K562 (cell line): ENCODE data around the gene ZNF35. TPM values are rescaled to one million over a fixed set of nuclear protein-coding genes. Genes with fewer than 3 reads are reported as not detected.
A peak's percentile ranks its signal among the peaks of the same experiment; 100 is the strongest.

Source experiments
- ARID4B ChIP-seq: sonication (generic); formaldehyde crosslinking; IDR thresholded peaks from 2 replicates; pipeline ENCODE4 v1.8.0; 2022; ENCODE audit warnings: mild to moderate bottlenecking, missing genetic modification reagents
- ERF ChIP-seq: fragments of 450-650 bp; formaldehyde crosslinking; IDR thresholded peaks from 2 replicates; pipeline ENCODE4 v1.4.0; 2020; ENCODE audit warnings: mild to moderate bottlenecking, mixed read lengths
- KDM4B ChIP-seq, 2 experiments: fragments of 450-650 bp in 1 of 2; sonication (generic) in 1 of 2; IDR thresholded peaks; 2 replicates each; pipeline ENCODE4 v1.6.1; 2016 to 2017; ENCODE audit warnings: borderline replicate concordance in 2 of 2, antibody characterized with exemption in 1 of 2, low read depth in 1 of 2, mild to moderate bottlenecking in 1 of 2
- KLF10 ChIP-seq: fragments of 250-450 bp; sonication (Bioruptor Pico); IDR thresholded peaks from 2 replicates; pipeline ENCODE4 v1.6.1; 2021; ENCODE audit warnings: matching md5 sums
- LCOR ChIP-seq: sonication (generic); formaldehyde crosslinking; IDR thresholded peaks from 2 replicates; pipeline ENCODE4 v1.8.0; 2022; ENCODE audit warnings: mild to moderate bottlenecking, missing genetic modification reagents
- RAD51 ChIP-seq: fragments of 450-650 bp; IDR thresholded peaks from 2 replicates; pipeline ENCODE4 v1.7.1; 2016; ENCODE audit warnings: low read depth, mild to moderate bottlenecking, borderline replicate concordance
- RBM25 ChIP-seq: fragments of 200-400 bp; formaldehyde crosslinking; IDR thresholded peaks from 2 replicates; pipeline ENCODE4 v1.6.1; 2018; ENCODE audit warnings: low read length, low read depth, moderate library complexity; ENCODE audit not compliant: severe bottlenecking
- TCF7L2 ChIP-seq: fragments of 150-350 bp; IDR thresholded peaks from 2 replicates; pipeline ENCODE4 v1.6.1; 2016; ENCODE audit warnings: low read depth, mild to moderate bottlenecking, low read length, moderate library complexity
- ZFP1 ChIP-seq: fragments of 450-650 bp; formaldehyde crosslinking; IDR thresholded peaks from 2 replicates; pipeline ENCODE4 v1.4.0; 2020; ENCODE audit warnings: mild to moderate bottlenecking, mixed read lengths
- ZNF232 ChIP-seq: sonication (generic); formaldehyde crosslinking; IDR thresholded peaks from 2 replicates; pipeline ENCODE4 v1.8.0; 2022; ENCODE audit warnings: mild to moderate bottlenecking, missing genetic modification reagents
- ZNF584 ChIP-seq: fragments of 200-800 bp; sonication (Bioruptor generic); IDR thresholded peaks from 2 replicates; pipeline ENCODE4 v1.6.1; 2016; ENCODE audit warnings: low read depth, mild to moderate bottlenecking, missing genetic modification characterization, missing compliant biosample characterization
- ZSCAN29 ChIP-seq: fragments of 450-650 bp; IDR thresholded peaks from 2 replicates; pipeline ENCODE4 v1.6.1; 2017
- polyA plus RNA-seq, 8 experiments: library from polyadenylated mRNA; depleted of rRNA in 4 of 8; stranded (reverse) in 5 of 8; unstranded in 3 of 8; fragments of >200 nt; fragmentation: Nextera tagmentation in 2 of 8; fragmentation: Illumina TruSeq in 1 of 8; extraction: Ambion mirVana in 2 of 8; extraction: Trizol in 1 of 8; gene quantifications; 2 replicates each; pipeline versions ENCODE4 v1.2.1 to v1.2.3, GENCODE V29; 2011 to 2014; ENCODE audit warnings: inconsistent platforms in 1 of 8, missing spikeins in 1 of 8
- total RNA-seq, 7 experiments: library from RNA; depleted of rRNA in 6 of 7; stranded (reverse); fragments of >200 nt in 6 of 7; fragmentation: Illumina TruSeq in 2 of 7; extraction: Trizol in 2 of 7; gene quantifications; 2 replicates each; pipeline versions ENCODE4 v1.2.1 to v1.2.3, GENCODE V29; 2011 to 2021; ENCODE audit warnings: low replicate concordance in 1 of 7
- TF ChIP-seq, protein P1 (sequence below): fragments of 450-650 bp; IDR thresholded peaks from 2 replicates; pipeline ENCODE4 v1.6.1; 2016; ENCODE audit warnings: antibody characterized with exemption
- TF ChIP-seq, protein P2 (sequence below): fragments of 250-450 bp; sonication (Bioruptor Pico); IDR thresholded peaks from 2 replicates; pipeline ENCODE4 v1.8.0; 2022; ENCODE audit warnings: moderate library complexity, mild to moderate bottlenecking, inconsistent platforms
- TF ChIP-seq, protein P3 (sequence below): fragments of 450-650 bp; IDR thresholded peaks from 2 replicates; pipeline ENCODE4 v1.6.1; 2014; ENCODE audit warnings: low read depth, mild to moderate bottlenecking, moderate library complexity, borderline replicate concordance

The ZNF35 gene
- total and polyA plus RNA-seq, 9 of the 15 experiments (the other 6 are each of a cell fraction or from before 2014, with no cell fraction given) = 8.0 to 18.2 (median 14.8) TPM

GRCh38 chr3:44648564-44649229, at the start of gene ZNF35 (continued):
- peak; percentile 86 for TF ChIP-seq ARID4B
- TF ChIP-seq ZSCAN29 = no peak
- TF ChIP-seq KDM4B (IDR thresholded peaks at IDR 0.05; ENCODE audit: borderline replicate concordance in 2 of 2, low read depth in 1 of 2) = peak in 1 of 2 experiments; percentile 91; a peak in 1 of 4 replicates
- TF ChIP-seq LCOR (CRISPR knock-in tag) = no peak
- 0 out of 2 replicates have a peak, but pooled peaks have one; percentile 20 for TF ChIP-seq KLF10 (CRISPR knock-in tag)
- TF ChIP-seq ERF (CRISPR knock-in tag) = 0 out of 2 replicates have a peak, but pooled peaks have one; percentile 46
- 0 out of 2 replicates have a peak, but pooled peaks have one; percentile 47 for TF ChIP-seq ZFP1 (CRISPR knock-in tag)
- TF ChIP-seq, protein P1, sequence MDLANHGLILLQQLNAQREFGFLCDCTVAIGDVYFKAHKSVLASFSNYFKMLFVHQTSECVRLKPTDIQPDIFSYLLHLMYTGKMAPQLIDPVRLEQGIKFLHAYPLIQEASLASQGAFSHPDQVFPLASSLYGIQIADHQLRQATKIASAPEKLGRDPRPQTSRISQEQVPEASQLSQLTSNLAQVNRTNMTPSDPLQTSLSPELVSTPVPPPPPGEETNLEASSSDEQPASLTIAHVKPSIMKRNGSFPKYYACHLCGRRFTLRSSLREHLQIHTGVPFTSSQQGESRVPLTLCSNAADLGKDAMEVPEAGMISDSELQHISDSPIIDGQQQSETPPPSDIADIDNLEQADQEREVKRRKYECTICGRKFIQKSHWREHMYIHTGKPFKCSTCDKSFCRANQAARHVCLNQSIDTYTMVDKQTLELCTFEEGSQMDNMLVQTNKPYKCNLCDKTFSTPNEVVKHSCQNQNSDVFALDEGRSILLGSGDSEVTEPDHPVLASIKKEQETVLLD = no peak
- TF ChIP-seq, protein P2, sequence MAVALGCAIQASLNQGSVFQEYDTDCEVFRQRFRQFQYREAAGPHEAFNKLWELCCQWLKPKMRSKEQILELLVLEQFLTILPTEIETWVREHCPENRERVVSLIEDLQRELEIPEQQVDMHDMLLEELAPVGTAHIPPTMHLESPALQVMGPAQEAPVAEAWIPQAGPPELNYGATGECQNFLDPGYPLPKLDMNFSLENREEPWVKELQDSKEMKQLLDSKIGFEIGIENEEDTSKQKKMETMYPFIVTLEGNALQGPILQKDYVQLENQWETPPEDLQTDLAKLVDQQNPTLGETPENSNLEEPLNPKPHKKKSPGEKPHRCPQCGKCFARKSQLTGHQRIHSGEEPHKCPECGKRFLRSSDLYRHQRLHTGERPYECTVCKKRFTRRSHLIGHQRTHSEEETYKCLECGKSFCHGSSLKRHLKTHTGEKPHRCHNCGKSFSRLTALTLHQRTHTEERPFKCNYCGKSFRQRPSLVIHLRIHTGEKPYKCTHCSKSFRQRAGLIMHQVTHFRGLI (CRISPR knock-in tag) = no peak
- TF ChIP-seq, protein P3, sequence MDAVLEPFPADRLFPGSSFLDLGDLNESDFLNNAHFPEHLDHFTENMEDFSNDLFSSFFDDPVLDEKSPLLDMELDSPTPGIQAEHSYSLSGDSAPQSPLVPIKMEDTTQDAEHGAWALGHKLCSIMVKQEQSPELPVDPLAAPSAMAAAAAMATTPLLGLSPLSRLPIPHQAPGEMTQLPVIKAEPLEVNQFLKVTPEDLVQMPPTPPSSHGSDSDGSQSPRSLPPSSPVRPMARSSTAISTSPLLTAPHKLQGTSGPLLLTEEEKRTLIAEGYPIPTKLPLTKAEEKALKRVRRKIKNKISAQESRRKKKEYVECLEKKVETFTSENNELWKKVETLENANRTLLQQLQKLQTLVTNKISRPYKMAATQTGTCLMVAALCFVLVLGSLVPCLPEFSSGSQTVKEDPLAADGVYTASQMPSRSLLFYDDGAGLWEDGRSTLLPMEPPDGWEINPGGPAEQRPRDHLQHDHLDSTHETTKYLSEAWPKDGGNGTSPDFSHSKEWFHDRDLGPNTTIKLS = peak; percentile 76; the same call in 1 of the 2 replicates
- no peak for TF ChIP-seq ZNF584 (CRISPR knock-in tag)
- no peak for TF ChIP-seq RBM25
- TF ChIP-seq ZNF232 (CRISPR knock-in tag) = no peak
- TF ChIP-seq RAD51 = no peak
- no peak for TF ChIP-seq TCF7L2
